Liver (tissue), 2 donors: ENCODE results near the gene RABEP2.
"Not testable (repeated sequence)": the region's sequence is repeated elsewhere in the genome, so short reads cannot be mapped to it uniquely, and the experiment has no call there.

ENCODE experiments used
- TF ChIP-seq, protein P1 (sequence below): fragments of 150-350 bp; IDR thresholded peaks from 2 replicates; pipeline ENCODE4 v1.5.1; 2017; ENCODE audit warnings: improper control_type of control experiment, low read depth, low read length; ENCODE audit not compliant: missing input control
- TF ChIP-seq, protein P2 (sequence below): IDR thresholded peaks from 2 replicates; pipeline ENCODE4 v1.6.1; 2016; ENCODE audit warnings: antibody characterized with exemption
- TF ChIP-seq, protein P3 (sequence below): IDR thresholded peaks from 2 replicates; pipeline ENCODE4 v1.6.1; 2016; ENCODE audit warnings: antibody characterized with exemption, mild to moderate bottlenecking
- donor health status: healthy.

DNA sequence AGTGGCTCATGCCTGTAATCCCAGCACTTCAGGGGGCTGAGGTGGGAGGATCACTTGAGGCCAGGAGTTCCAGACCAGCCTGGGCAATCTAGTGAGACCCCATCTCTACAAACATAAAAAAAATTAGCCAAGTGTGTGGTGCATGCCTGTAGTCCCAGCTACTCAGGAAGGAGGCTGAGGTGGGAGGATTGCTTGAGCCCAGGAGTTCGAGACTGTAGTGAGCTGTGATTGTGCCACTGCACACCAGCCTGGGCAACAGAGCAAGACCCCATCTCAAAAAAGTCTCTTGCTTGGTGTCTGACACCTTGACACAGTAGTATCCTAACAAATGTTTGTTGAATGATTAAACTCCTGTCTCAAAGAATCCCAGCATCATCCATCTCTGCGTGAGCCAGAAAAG, 44.7 kb upstream of the RABEP2 start:
- TF ChIP-seq, protein P1, sequence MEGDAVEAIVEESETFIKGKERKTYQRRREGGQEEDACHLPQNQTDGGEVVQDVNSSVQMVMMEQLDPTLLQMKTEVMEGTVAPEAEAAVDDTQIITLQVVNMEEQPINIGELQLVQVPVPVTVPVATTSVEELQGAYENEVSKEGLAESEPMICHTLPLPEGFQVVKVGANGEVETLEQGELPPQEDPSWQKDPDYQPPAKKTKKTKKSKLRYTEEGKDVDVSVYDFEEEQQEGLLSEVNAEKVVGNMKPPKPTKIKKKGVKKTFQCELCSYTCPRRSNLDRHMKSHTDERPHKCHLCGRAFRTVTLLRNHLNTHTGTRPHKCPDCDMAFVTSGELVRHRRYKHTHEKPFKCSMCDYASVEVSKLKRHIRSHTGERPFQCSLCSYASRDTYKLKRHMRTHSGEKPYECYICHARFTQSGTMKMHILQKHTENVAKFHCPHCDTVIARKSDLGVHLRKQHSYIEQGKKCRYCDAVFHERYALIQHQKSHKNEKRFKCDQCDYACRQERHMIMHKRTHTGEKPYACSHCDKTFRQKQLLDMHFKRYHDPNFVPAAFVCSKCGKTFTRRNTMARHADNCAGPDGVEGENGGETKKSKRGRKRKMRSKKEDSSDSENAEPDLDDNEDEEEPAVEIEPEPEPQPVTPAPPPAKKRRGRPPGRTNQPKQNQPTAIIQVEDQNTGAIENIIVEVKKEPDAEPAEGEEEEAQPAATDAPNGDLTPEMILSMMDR, result not testable (repeated sequence)
- TF ChIP-seq, protein P2, sequence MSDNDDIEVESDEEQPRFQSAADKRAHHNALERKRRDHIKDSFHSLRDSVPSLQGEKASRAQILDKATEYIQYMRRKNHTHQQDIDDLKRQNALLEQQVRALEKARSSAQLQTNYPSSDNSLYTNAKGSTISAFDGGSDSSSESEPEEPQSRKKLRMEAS, result not testable (repeated sequence)
- TF ChIP-seq, protein P3, sequence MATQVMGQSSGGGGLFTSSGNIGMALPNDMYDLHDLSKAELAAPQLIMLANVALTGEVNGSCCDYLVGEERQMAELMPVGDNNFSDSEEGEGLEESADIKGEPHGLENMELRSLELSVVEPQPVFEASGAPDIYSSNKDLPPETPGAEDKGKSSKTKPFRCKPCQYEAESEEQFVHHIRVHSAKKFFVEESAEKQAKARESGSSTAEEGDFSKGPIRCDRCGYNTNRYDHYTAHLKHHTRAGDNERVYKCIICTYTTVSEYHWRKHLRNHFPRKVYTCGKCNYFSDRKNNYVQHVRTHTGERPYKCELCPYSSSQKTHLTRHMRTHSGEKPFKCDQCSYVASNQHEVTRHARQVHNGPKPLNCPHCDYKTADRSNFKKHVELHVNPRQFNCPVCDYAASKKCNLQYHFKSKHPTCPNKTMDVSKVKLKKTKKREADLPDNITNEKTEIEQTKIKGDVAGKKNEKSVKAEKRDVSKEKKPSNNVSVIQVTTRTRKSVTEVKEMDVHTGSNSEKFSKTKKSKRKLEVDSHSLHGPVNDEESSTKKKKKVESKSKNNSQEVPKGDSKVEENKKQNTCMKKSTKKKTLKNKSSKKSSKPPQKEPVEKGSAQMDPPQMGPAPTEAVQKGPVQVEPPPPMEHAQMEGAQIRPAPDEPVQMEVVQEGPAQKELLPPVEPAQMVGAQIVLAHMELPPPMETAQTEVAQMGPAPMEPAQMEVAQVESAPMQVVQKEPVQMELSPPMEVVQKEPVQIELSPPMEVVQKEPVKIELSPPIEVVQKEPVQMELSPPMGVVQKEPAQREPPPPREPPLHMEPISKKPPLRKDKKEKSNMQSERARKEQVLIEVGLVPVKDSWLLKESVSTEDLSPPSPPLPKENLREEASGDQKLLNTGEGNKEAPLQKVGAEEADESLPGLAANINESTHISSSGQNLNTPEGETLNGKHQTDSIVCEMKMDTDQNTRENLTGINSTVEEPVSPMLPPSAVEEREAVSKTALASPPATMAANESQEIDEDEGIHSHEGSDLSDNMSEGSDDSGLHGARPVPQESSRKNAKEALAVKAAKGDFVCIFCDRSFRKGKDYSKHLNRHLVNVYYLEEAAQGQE, result not testable (repeated sequence)
